Type B pancreatic cell (in vitro differentiated cells): Measurements from ENCODE around the gene TANGO6. TPM values are rescaled to one million over a fixed set of nuclear protein-coding genes. Genes with fewer than 3 reads are reported as not detected.
A peak's percentile ranks its signal among the peaks of the same experiment; 100 is the strongest.

ENCODE experiments used
- DNase-seq: peaks from one replicate; pipeline ENCODE4 v3.0.0; 2021; ENCODE audit warnings: mixed read lengths; ENCODE audit not compliant: unreplicated experiment; ENCODE audit errors: extremely low spot score
- H3K27ac Mint-ChIP-seq: 2 replicates; pipeline ENCODE4 v1.8.0; 2021; ENCODE audit warnings: mild to moderate bottlenecking, mixed read lengths
- H3K27me3 Mint-ChIP-seq: 2 replicates; pipeline ENCODE4 v1.8.0; 2021; ENCODE audit warnings: mixed read lengths
- H3K36me3 Mint-ChIP-seq: 2 replicates; pipeline ENCODE4 v1.8.0; 2021; ENCODE audit warnings: mixed read lengths
- H3K4me1 Mint-ChIP-seq: one replicate; pipeline ENCODE4 v1.8.0; 2021; ENCODE audit warnings: mixed read lengths; ENCODE audit not compliant: unreplicated experiment
- H3K4me3 Mint-ChIP-seq: 2 replicates; pipeline ENCODE4 v1.8.0; 2021; ENCODE audit warnings: mild to moderate bottlenecking, mixed read lengths
- H3K9me3 Mint-ChIP-seq: 2 replicates; pipeline ENCODE4 v1.8.0; 2021; ENCODE audit warnings: mixed read lengths
- CTCF ChIP-seq: fragments of 200-600 bp; sonication (generic); conservative IDR thresholded peaks from 2 replicates; pipeline ENCODE4 v1.5.0; 2021; ENCODE audit warnings: antibody characterized with exemption, mild to moderate bottlenecking
- long read RNA-seq: library from polyadenylated mRNA; unstranded; transcript quantifications from one replicate; pipeline ENCODE4 v2.0.0, GENCODE V29; 2020
- total RNA-seq: library from RNA; stranded (reverse); gene quantifications from 2 replicates; pipeline ENCODE4 v1.2.1, GENCODE V29; 2021; ENCODE audit warnings: low replicate concordance

Gene TANGO6
- 5.0 and 13.0 TPM in 2 replicates for total RNA-seq
- long read RNA-seq, full-length matches to known transcripts, result 9 of 16 reads
- long read RNA-seq, partial matches to known transcripts, result 3 of 16 reads
- long read RNA-seq, other reads (novel, unspliced or antisense), result 4 of 16 reads

GRCh38 chr16:68843482-68844210 lies at the start of gene TANGO6:
TANGO6 (plus strand) TSS chr16:68843531; CDS start chr16:68843618, 87 bp downstream.
- DNase-seq, result peak; percentile 87
- H3K4me3 Mint-ChIP-seq, result peak within 1 kb of the TSS; percentile 86
- peak within 1 kb of the TSS; percentile 75 for H3K27ac Mint-ChIP-seq
- peak; percentile 71 for TF ChIP-seq CTCF
- H3K27me3 Mint-ChIP-seq, result no peaks in the 10 kb centered on the region
- H3K4me1 Mint-ChIP-seq, result peaks cover 14% of the 10 kb centered on the region
- no peaks in the 10 kb centered on the region for H3K36me3 Mint-ChIP-seq
- no peaks in the 10 kb centered on the region for H3K9me3 Mint-ChIP-seq

- DNase-seq, result no peak
- Mint-ChIP-seq H3K4me3 (peak overlapping the region; percentile 27), H3K4me1 (peaks cover 23% of the 10 kb centered on the region), H3K27ac (peak overlapping the region; percentile 90), H3K27me3 (no peaks in the 10 kb centered on the region), H3K9me3 (no peaks in the 10 kb centered on the region), H3K36me3 (peaks cover 4% of the 10 kb centered on the region)
- no peak for TF ChIP-seq CTCF
Observed at GRCh38 chr16:68798398-68798797, 44.9 kb upstream of the TANGO6 start.

- Mint-ChIP-seq H3K4me1 (peaks cover 23% of the 10 kb centered on the region), H3K36me3 (peaks cover 8% of the 10 kb centered on the region), H3K9me3 (no peaks in the 10 kb centered on the region), H3K27me3 (no peaks in the 10 kb centered on the region), H3K4me3 (peak overlapping the region; percentile 53), H3K27ac (peak overlapping the region; percentile 78)
- peak; percentile 76 for DNase-seq
- peak; percentile 80 for TF ChIP-seq CTCF
Observed at GRCh38 chr16:68800257-68800875, 43.0 kb upstream of the TANGO6 start.

DNA sequence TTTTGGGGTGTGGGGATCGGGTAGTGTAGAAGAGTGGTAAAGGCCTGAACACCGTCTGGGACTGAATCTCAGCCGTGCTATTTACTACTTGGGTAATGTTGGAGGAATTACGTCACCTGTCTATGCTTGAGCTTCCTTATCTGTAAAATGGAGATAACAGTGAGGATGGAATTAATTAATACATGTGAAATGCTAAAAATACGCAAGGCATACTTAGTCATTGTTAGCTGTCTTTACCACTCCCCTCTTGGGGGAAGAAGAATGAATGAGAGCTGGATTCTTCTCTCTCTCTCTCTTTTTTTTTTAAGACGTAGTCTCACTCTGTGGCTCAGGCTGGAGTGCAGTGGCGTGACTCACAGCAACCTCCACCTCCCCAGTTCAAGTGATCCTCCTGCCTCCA lies 41.1 kb upstream of the TANGO6 start:
- peaks cover 23% of the 10 kb centered on the region for H3K4me1 Mint-ChIP-seq
- peak overlapping the region; percentile 15 for H3K27ac Mint-ChIP-seq
- no peak for DNase-seq
- H3K4me3 Mint-ChIP-seq, result no peak overlapping the region
- TF ChIP-seq CTCF, result no peak
- no peaks in the 10 kb centered on the region for H3K27me3 Mint-ChIP-seq
- no peaks in the 10 kb centered on the region for H3K9me3 Mint-ChIP-seq
- H3K36me3 Mint-ChIP-seq, result peaks cover 8% of the 10 kb centered on the region

DNA sequence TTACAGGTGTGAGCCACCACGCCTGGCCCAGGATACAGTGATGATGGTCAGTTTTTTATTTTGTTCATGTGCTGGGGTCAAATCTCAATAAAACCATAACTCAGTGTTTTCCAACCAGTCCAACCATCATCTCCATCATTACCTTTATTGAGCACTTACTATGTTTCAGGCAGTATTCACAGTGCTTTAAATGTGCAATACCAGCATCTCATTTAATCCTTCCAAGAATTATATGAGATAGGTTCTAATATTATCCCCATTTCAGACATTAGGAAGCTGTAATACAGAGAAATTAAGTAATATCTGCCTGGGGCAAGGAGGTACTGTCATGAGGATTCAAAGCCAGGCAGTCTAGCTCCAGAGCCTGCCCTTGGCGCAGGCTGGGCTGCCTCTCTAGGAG lies 36.9 kb upstream of the TANGO6 start:
- no peak for DNase-seq
- no peaks in the 10 kb centered on the region for H3K4me1 Mint-ChIP-seq
- TF ChIP-seq CTCF, result no peak
- H3K27me3 Mint-ChIP-seq, result no peaks in the 10 kb centered on the region
- H3K27ac Mint-ChIP-seq, result peak overlapping the region; percentile 12
- H3K36me3 Mint-ChIP-seq, result peaks cover 9% of the 10 kb centered on the region
- H3K9me3 Mint-ChIP-seq, result no peaks in the 10 kb centered on the region
- H3K4me3 Mint-ChIP-seq, result no peak overlapping the region
